AG04450 (cell line): Measurements from ENCODE around the gene ULK2. TPM values are rescaled to one million over a fixed set of nuclear protein-coding genes. Genes with fewer than 3 reads are reported as not detected.

Experiments
- CTCF ChIA-PET: fragments of 300-600, 350-600 bp; formaldehyde crosslinking; extraction: SDS; loops from one replicate; lab custom pipeline; 2022; ENCODE audit warnings: antibody characterized with exemption, inconsistent platforms; lab: Charles Lee
- POLR2A ChIA-PET: fragments of 350-600 bp; formaldehyde crosslinking; extraction: SDS; loops from one replicate; lab custom pipeline; 2021; ENCODE audit warnings: antibody characterized with exemption, inconsistent platforms; lab: Yijun Ruan, JAX
- DNase-seq: peaks from one replicate; pipeline ENCODE4 v3.0.0-alpha.2; 2011; ENCODE audit warnings: low read depth, low spot score
- H3K27ac ChIP-seq: one replicate; pipeline ENCODE4 v1.5.1; 2012; ENCODE audit warnings: low read depth, low read length, control low read depth
- H3K27me3 ChIP-seq: one replicate; pipeline ENCODE4 v1.6.0; 2012; ENCODE audit warnings: low read length; ENCODE audit not compliant: control insufficient read depth, insufficient read depth
- H3K4me3 ChIP-seq: 2 replicates; pipeline ENCODE4 v1.5.1; 2011; ENCODE audit warnings: mild to moderate bottlenecking, low read depth, low read length, control low read depth
- H3K9me3 ChIP-seq: 2 replicates; pipeline ENCODE4 v1.5.1; 2012; ENCODE audit warnings: low read length; ENCODE audit not compliant: control insufficient read depth, insufficient read depth
- polyA plus RNA-seq: library from polyadenylated mRNA; depleted of rRNA; stranded (reverse); fragments of >200 nt; gene quantifications from 2 replicates; pipeline ENCODE4 v1.2.3, GENCODE V29; 2011
- TF ChIP-seq, protein P1 (sequence below): IDR thresholded peaks from 2 replicates; pipeline ENCODE4 v1.5.1; 2011; ENCODE audit warnings: low read depth, low read length, control low read depth, inconsistent platforms

Gene ULK2
- polyA plus RNA-seq, 1 experiment: 33.9 TPM

DNA sequence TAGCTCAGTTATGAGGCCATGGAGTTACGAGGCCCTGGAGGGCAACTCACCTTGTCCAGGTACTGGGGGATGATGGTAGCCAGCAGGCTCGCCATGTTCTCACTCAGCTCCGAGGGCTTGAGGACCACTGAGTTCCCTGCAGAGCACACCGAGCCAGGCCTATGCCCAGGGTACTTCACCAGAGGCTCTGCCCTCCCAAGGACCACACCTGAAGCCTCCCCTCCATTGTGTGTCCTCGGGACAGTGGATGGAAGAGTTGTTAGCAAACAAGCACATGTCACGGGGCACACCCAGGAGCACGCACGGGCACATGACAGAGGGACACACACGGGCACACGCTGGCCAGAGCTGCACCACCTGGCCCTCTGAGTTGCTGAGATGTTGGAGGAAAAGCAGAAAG is 125.2 kb downstream of the ULK2 start:
- Histone ChIP-seq H3K27me3 (peaks cover 25% of the 10 kb centered on the region), H3K9me3 (no peaks in the 10 kb centered on the region), H3K4me3 (no peak overlapping the region), H3K27ac (no peak overlapping the region)
- TF ChIP-seq, protein P1, sequence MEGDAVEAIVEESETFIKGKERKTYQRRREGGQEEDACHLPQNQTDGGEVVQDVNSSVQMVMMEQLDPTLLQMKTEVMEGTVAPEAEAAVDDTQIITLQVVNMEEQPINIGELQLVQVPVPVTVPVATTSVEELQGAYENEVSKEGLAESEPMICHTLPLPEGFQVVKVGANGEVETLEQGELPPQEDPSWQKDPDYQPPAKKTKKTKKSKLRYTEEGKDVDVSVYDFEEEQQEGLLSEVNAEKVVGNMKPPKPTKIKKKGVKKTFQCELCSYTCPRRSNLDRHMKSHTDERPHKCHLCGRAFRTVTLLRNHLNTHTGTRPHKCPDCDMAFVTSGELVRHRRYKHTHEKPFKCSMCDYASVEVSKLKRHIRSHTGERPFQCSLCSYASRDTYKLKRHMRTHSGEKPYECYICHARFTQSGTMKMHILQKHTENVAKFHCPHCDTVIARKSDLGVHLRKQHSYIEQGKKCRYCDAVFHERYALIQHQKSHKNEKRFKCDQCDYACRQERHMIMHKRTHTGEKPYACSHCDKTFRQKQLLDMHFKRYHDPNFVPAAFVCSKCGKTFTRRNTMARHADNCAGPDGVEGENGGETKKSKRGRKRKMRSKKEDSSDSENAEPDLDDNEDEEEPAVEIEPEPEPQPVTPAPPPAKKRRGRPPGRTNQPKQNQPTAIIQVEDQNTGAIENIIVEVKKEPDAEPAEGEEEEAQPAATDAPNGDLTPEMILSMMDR: no peak
- POLR2A ChIA-PET: no interaction called here
- no peak for DNase-seq
- CTCF ChIA-PET: no interaction called here

- H3K9me3 ChIP-seq: no peaks in the 10 kb centered on the region
- H3K27me3 ChIP-seq: peaks cover 25% of the 10 kb centered on the region
- TF ChIP-seq, protein P1: no peak
- DNase-seq: no peak
- H3K27ac ChIP-seq: no peak overlapping the region
- H3K4me3 ChIP-seq: no peak overlapping the region
- POLR2A ChIA-PET: no interaction called here
- CTCF ChIA-PET: no interaction called here
Observed at GRCh38 chr17:19741832-19742457, 125.8 kb downstream of the ULK2 start.

DNA sequence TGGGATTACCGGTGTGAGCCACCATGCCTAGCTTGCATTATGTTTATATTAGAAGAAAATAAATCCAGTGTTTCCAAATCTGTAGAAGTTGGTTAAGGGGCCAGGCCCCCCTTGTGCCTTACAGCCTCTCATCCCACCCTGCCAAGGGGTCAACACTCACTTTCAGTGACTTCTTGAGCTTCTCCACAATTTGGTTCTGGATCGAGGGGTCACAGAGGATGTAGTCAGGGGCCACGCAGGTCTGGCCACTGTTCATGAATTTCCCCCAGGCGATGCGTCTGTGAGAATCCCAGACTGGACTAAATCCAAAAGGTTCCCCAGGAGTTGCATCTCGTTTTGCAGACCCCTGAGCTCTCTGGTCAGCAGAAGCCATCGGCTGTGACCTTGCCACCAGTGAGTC is 126.8 kb downstream of the ULK2 start:
- CTCF ChIA-PET: interaction anchor here (0.9 kb wide), 1 partner anchor 21 kb away, joined by 3 read pairs; no protein-coding TSS in a partner anchor
- POLR2A ChIA-PET: no interaction called here
- peaks cover 20% of the 10 kb centered on the region for H3K27me3 ChIP-seq
- H3K9me3 ChIP-seq: no peaks in the 10 kb centered on the region
- DNase-seq: no peak
- no peak overlapping the region for H3K27ac ChIP-seq
- H3K4me3 ChIP-seq: no peak overlapping the region
- TF ChIP-seq, protein P1: no peak

- no peaks in the 10 kb centered on the region for H3K9me3 ChIP-seq
- TF ChIP-seq, protein P1: no peak
- ChIA-PET POLR2A (no interaction called here), CTCF (no interaction called here)
- H3K4me3 ChIP-seq: no peak overlapping the region
- no peak for DNase-seq
- no peak overlapping the region for H3K27ac ChIP-seq
- peaks cover 20% of the 10 kb centered on the region for H3K27me3 ChIP-seq
Observed at GRCh38 chr17:19739241-19740201, 128.2 kb downstream of the ULK2 start.

DNA sequence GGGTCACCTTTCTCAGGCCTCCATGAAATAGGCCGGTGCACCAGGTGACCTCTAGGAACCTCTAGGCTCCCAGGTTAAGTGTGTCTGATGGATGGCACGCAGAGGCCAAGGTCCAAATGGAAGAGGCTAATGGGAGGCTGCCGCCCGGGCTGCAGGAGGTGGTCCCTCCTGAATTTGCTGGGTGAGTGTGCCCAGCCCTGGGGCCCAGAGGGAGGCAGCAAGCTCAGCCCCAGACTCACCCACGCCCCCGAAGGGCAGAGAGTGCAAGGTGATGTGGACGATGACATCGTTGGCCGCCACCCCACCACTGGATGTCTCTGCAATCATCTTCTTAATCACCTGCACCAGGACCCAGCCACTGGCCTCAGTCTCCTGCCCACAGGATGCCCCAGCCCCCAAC is 129.0 kb downstream of the ULK2 start:
- no peak for DNase-seq
- ChIA-PET POLR2A (no interaction called here), CTCF (no interaction called here)
- peaks cover 25% of the 10 kb centered on the region for H3K27me3 ChIP-seq
- H3K4me3 ChIP-seq: no peak overlapping the region
- no peak overlapping the region for H3K27ac ChIP-seq
- TF ChIP-seq, protein P1: no peak
- no peaks in the 10 kb centered on the region for H3K9me3 ChIP-seq
